Measurements from ENCODE around the gene ADGRV1.

ADGRV1 gene

DNA sequence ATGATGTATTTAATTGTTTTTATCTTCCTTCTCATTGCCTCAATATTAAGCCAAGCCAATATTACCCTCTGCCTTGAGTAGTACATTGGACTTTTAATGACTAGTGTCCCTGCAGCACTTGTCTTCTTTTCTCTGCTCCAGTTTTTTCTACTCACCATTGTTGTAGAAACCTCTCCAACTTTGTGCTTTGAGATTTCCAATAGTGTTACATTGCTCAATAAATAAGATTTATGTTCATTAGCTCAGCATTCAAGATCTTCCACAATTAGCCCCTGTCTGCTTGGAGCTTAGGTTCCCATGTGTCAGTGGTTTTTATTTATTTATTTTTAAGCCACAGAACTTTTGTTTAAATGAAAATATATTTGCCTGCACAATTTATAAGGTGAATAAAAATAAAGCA is 145.3 kb downstream of the ADGRV1 start:
- DNase-seq (ENCODE audit: extremely low read depth, low read depth), result no peak
- TF ChIP-seq, protein P1, sequence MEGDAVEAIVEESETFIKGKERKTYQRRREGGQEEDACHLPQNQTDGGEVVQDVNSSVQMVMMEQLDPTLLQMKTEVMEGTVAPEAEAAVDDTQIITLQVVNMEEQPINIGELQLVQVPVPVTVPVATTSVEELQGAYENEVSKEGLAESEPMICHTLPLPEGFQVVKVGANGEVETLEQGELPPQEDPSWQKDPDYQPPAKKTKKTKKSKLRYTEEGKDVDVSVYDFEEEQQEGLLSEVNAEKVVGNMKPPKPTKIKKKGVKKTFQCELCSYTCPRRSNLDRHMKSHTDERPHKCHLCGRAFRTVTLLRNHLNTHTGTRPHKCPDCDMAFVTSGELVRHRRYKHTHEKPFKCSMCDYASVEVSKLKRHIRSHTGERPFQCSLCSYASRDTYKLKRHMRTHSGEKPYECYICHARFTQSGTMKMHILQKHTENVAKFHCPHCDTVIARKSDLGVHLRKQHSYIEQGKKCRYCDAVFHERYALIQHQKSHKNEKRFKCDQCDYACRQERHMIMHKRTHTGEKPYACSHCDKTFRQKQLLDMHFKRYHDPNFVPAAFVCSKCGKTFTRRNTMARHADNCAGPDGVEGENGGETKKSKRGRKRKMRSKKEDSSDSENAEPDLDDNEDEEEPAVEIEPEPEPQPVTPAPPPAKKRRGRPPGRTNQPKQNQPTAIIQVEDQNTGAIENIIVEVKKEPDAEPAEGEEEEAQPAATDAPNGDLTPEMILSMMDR (IDR thresholded peaks at IDR 0.05; ENCODE audit: low read depth, low read length, missing control alignments), result no peak
- H3K4me3 ChIP-seq (replicated peaks; ENCODE audit: low read depth, low read length), result no peak overlapping the region

DNA sequence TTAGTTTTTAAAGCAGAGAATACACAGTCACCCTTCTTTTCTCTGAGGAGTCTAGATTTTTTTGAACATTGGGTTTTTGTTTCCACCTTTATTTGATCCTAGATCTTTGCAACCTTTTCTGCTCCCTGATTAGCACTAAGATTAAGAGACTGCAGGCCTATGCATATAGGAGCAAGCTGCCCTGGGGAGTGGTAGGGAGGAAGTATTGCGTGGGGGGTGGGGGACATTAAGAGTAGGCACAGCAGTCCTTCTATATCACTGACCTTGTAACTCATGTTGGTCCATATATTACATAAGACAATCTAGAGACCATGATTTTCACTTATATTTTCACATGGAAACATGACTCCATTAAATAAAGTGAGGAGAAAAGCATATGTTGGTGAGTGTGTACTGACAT is 149.1 kb downstream of the ADGRV1 start:
- no peak for DNase-seq (ENCODE audit: extremely low read depth, low read depth)
- TF ChIP-seq, protein P1 (IDR thresholded peaks at IDR 0.05; ENCODE audit: low read depth, low read length, missing control alignments), result no peak
- no peak overlapping the region for H3K4me3 ChIP-seq (replicated peaks; ENCODE audit: low read depth, low read length)

DNA sequence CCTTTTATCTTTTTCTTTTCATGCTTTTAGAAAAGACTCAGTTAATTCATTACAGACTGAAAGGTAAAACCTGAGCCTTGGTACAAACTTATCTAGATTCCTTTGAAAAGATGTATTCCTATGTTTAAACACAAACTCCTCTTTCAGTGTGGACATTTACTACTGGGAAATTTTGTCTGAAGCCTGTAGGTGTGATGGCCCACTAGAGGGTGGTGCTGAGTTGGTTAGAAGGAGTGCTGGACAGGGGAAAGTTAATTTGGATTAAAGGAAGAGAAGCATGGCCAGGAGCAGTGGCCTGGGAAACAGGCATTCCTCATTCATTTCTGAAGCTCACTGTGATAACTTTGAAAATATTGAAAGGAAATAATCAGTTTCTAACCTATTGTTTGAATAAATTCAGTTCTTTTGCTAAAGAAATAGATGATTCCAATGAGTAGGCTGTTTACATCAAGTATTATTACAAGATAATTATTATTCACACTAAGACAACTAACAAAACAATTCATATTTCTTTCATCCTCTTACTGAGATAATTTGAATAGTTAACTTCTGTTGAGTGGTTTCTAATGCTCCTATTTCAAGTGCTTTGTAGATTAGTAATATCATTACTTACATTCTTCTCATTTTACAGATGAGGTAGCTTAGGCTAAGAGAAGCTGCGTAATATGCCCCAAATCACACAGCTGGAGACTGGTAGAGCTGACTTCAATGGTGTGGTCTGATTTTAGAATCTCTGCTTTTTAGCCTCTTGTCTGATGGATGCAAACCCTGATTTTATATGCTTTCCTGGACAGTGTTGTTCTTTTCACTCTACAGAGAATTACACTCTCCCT is 150.9 kb downstream of the ADGRV1 start:
- peak; percentile 17 for DNase-seq (ENCODE audit: extremely low read depth, low read depth)
- TF ChIP-seq, protein P1 (IDR thresholded peaks at IDR 0.05; ENCODE audit: low read depth, low read length, missing control alignments), result peak; percentile 73
- no peak overlapping the region for H3K4me3 ChIP-seq (replicated peaks; ENCODE audit: low read depth, low read length)

DNA sequence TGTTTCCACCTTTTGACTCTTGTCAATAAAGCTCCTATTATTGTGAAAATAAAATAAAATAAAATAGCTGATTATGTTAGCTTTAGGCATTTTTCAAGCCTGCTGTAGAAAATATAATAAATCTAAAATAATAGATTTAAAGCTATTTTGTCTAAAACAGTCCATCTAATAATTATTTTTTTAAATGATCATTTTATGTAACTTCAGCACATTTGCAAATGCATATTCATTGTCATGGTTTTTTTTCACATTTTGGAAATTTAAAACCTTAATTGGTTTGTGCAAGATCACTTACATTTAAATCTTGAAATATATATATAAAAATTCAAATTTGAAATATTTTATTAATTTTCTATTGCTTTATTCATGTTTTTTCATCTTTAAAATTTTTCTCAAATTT is 159.8 kb downstream of the ADGRV1 start:
- DNase-seq (ENCODE audit: extremely low read depth, low read depth), result no peak
- H3K4me3 ChIP-seq (replicated peaks; ENCODE audit: low read depth, low read length), result no peak overlapping the region
- TF ChIP-seq, protein P1 (IDR thresholded peaks at IDR 0.05; ENCODE audit: low read depth, low read length, missing control alignments), result no peak

DNA sequence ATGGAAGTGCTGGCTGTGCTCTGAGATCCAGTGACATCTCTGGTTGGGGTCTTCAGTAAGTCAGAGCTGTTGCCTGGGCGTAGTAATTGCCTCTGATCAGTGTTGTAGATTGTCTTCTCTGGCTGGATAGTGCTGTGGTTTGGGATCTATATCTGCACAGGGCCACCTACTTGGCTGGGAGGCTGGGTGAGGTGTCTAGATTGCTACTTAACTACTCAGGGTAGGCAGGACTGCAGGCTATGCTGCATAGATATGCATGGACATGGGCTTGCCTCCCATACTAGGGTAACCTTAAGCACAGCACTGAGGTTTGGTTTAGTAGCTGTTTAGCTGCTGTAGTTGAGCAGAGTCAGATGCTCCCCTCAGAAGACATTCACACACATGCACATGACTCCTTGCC is 181.0 kb downstream of the ADGRV1 start:
- TF ChIP-seq, protein P1 (IDR thresholded peaks at IDR 0.05; ENCODE audit: low read depth, low read length, missing control alignments), result no peak

DNA sequence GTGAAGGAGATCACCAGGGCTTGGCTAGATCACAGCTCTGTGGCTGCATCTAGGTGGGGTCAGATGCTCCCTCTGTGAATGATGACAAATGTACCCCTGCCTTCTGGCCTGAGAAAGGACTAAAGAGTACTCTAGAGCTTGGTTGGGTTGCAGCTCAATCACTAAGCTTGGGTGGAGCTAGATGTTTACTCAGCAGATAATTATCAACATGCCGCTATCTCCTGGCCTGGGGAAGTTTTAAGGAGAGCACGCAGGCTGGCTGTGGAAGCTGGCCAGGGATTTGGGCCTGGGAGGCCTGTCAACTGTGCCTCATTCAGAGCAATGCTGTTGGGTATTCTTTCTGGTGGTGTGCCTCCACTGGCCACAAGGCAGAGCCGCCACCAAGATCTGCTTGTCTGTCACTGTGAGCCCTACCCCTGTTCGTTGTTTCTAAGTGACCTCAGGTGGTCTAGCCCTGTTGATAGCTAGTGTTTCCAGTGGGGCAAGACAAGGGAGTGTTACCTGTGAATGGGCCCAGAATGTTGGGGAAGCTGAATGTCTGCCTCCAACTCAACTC is 181.7 kb downstream of the ADGRV1 start:
- no peak overlapping the region for H3K4me3 ChIP-seq (replicated peaks; ENCODE audit: low read depth, low read length)
- DNase-seq (ENCODE audit: extremely low read depth, low read depth), result no peak
- TF ChIP-seq, protein P1 (IDR thresholded peaks at IDR 0.05; ENCODE audit: low read depth, low read length, missing control alignments), result no peak

More for the DNA sequence above, 181.0 kb downstream of the ADGRV1 start:
- DNase-seq (ENCODE audit: extremely low read depth, low read depth), result no peak
- no peak overlapping the region for H3K4me3 ChIP-seq (replicated peaks; ENCODE audit: low read depth, low read length)
